ENCODE measurements around the gene GARRE1. TPM values are rescaled to one million over a fixed set of nuclear protein-coding genes. Genes with fewer than 3 reads are reported as not detected.
"Not testable (repeated sequence)": the region's sequence is repeated elsewhere in the genome, so short reads cannot be mapped to it uniquely, and the experiment has no call there.

The GARRE1 gene
- total RNA-seq, 1 donor from 2014 or later = 28.5 TPM

- no peak for DNase-seq (ENCODE audit: extremely low spot score in 2 of 2)
- TF ChIP-seq CTCF (IDR thresholded peaks at IDR 0.05) = no peak
- no peak for TF ChIP-seq POLR2A (IDR thresholded peaks at IDR 0.05)
- TF ChIP-seq POLR2AphosphoS5 (IDR thresholded peaks at IDR 0.05; ENCODE audit: insufficient read depth in 1 of 2, low read depth in 1 of 2) = no peak
- Histone ChIP-seq H3K27me3 (no peaks in the 10 kb centered on the region), H3K27ac (no peak overlapping the region), H3K9me3 (no peaks in the 10 kb centered on the region), H3K4me3 (no peak overlapping the region), H3K4me1 (peaks cover 8% of the 10 kb centered on the region), H3K36me3 (peaks cover 0 to 65% of the 10 kb centered on the region in 2 donors)
- intact Hi-C loops (cut with DNase I) = no loop called here
Measured at GRCh38 chr19:34214040-34214439, 40.3 kb upstream of the GARRE1 start.

- Histone ChIP-seq H3K9me3 (no peaks in the 10 kb centered on the region), H3K36me3 (peaks cover 0 to 61% of the 10 kb centered on the region in 2 donors), H3K27ac (no peak overlapping the region), H3K27me3 (no peaks in the 10 kb centered on the region), H3K4me1 (peaks cover 8% of the 10 kb centered on the region), H3K4me3 (no peak overlapping the region)
- DNase-seq (ENCODE audit: extremely low spot score in 2 of 2) = no peak
- TF ChIP-seq CTCF (IDR thresholded peaks at IDR 0.05) (no peak), POLR2A (IDR thresholded peaks at IDR 0.05) (no peak), POLR2AphosphoS5 (IDR thresholded peaks at IDR 0.05; ENCODE audit: insufficient read depth in 1 of 2, low read depth in 1 of 2) (no peak)
- intact Hi-C loops (cut with DNase I) = no loop called here
Measured at GRCh38 chr19:34215006-34215665, 39.2 kb upstream of the GARRE1 start.

GRCh38 chr19:34215666-34216038, 38.7 kb upstream of the GARRE1 start:
- Histone ChIP-seq H3K4me1 (peaks cover 8% of the 10 kb centered on the region), H3K9me3 (no peaks in the 10 kb centered on the region), H3K27ac (no peak overlapping the region), H3K27me3 (no peaks in the 10 kb centered on the region), H3K36me3 (peaks cover 0 to 61% of the 10 kb centered on the region in 2 donors), H3K4me3 (no peak overlapping the region)
- DNase-seq (ENCODE audit: extremely low spot score in 2 of 2) = no peak
- TF ChIP-seq CTCF (IDR thresholded peaks at IDR 0.05) (no peak), POLR2AphosphoS5 (IDR thresholded peaks at IDR 0.05; ENCODE audit: insufficient read depth in 1 of 2, low read depth in 1 of 2) (no peak), POLR2A (IDR thresholded peaks at IDR 0.05) (no peak)
- intact Hi-C loops (cut with DNase I) = no loop called here

GRCh38 chr19:34216745-34217219, 37.6 kb upstream of the GARRE1 start:
- H3K9me3 ChIP-seq; H3K27ac ChIP-seq; intact Hi-C loops (cut with DNase I); H3K4me3 ChIP-seq; DNase-seq (ENCODE audit: extremely low spot score in 2 of 2); H3K4me1 ChIP-seq; H3K27me3 ChIP-seq: not testable (repeated sequence)
- peaks cover 0 to 62% of the 10 kb centered on the region in 2 donors for H3K36me3 ChIP-seq

- no peak for TF ChIP-seq POLR2A (IDR thresholded peaks at IDR 0.05)
- no peak for TF ChIP-seq CTCF (IDR thresholded peaks at IDR 0.05)
- TF ChIP-seq POLR2AphosphoS5 (IDR thresholded peaks at IDR 0.05; ENCODE audit: insufficient read depth in 1 of 2, low read depth in 1 of 2) = no peak
- H3K4me3 ChIP-seq = no peak overlapping the region
- no peak overlapping the region for H3K27ac ChIP-seq
- H3K27me3 ChIP-seq = no peaks in the 10 kb centered on the region
- peaks cover 0 to 65% of the 10 kb centered on the region in 2 donors for H3K36me3 ChIP-seq
- H3K4me1 ChIP-seq = peaks cover 8% of the 10 kb centered on the region
- DNase-seq (ENCODE audit: extremely low spot score in 2 of 2) = no peak
- no peaks in the 10 kb centered on the region for H3K9me3 ChIP-seq
- intact Hi-C loops (cut with DNase I) = no loop called here
Measured at GRCh38 chr19:34217952-34218817, 36.2 kb upstream of the GARRE1 start.

All from vagina (tissue), 2 donors.